Effector memory CD8-positive, alpha-beta T cell (primary cell): Measurements from ENCODE around the gene IRS1.

ENCODE experiments used
- ATAC-seq: fragments of 150-1000 bp; cut with Tn5 transposase; replicated peaks from 2 replicates; pipeline ENCODE4 v1.10.0; 2021; ENCODE audit warnings: mild to moderate bottlenecking, moderate library complexity
- DNase-seq, 3 experiments: peaks; one replicate each; pipeline ENCODE4 v3.0.0; 2021
- H3K27ac Mint-ChIP-seq, 2 donors: one replicate each; pipeline ENCODE4 v1.8.0; 2022; ENCODE audit warnings: mild to moderate bottlenecking in 2 of 2, mixed read lengths in 2 of 2, moderate library complexity in 2 of 2
- H3K27me3 Mint-ChIP-seq, 2 donors: one replicate each; pipeline ENCODE4 v1.8.0; 2022; ENCODE audit warnings: mixed read lengths in 2 of 2
- H3K36me3 Mint-ChIP-seq: one replicate; pipeline ENCODE4 v1.8.0; 2022; ENCODE audit warnings: mild to moderate bottlenecking, moderate library complexity, mixed read lengths; ENCODE audit not compliant: insufficient read depth
- H3K4me1 Mint-ChIP-seq, 2 donors: one replicate each; pipeline ENCODE4 v1.8.0; 2022; ENCODE audit warnings: low read depth in 2 of 2, mixed read lengths in 2 of 2
- H3K4me3 Mint-ChIP-seq, 2 donors: one replicate each; pipeline ENCODE4 v1.8.0; 2022; ENCODE audit warnings: mild to moderate bottlenecking in 2 of 2, mixed read lengths in 2 of 2, moderate library complexity in 2 of 2
- H3K9me3 Mint-ChIP-seq, 2 donors: one replicate each; pipeline ENCODE4 v1.8.0; 2022; ENCODE audit warnings: mixed read lengths in 2 of 2

IRS1 gene

DNA sequence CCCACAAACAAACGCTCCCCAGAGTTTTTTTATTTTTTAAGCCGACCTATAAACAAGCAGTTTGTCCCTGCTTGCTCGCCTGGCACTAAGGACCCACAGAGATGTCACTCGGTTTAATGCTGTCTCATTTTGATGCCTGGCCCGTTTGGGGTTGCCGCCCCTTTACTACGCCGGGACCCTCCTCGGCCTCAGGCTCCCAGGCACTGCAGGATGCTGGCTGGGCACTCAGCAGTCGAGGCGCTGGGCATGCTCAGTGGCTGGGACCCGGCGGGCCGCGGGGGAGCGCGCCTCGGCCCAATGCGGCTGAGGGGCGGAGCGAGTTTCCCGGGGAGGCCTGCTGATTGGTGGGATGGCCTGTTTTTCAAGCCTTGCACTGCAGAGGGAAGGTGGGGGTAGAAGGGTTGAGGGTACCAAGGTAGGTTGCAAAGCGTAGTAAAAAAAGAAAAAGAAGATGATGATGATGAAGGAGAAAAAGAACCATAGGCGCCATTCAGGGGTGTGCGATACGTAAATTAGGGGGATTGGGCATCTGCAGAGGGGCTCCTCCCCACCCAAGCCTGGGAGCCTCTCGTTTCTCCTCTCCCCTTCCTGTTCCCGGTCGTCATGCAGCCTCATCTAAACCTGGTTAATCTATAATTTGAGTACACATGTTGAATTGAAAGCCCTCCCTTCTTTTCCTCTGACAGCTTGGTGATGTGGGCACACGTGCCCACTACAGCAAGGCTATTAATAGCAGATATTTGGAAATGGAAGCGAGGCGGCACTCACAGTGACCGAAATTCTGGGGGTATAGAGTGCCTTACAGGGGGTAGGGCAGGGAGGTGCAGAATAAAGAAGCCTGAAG is 1.5 kb upstream of the IRS1 start:
- H3K9me3 Mint-ChIP-seq: no peaks in the 10 kb centered on the region
- peaks cover 27 to 30% of the 10 kb centered on the region in 2 donors for H3K27me3 Mint-ChIP-seq
- peak; percentile 33 to 40 (median 35) for DNase-seq
- peak overlapping the region; percentile 81 to 83 for H3K4me3 Mint-ChIP-seq
- peaks cover 10 to 17% of the 10 kb centered on the region in 2 donors for H3K4me1 Mint-ChIP-seq
- peak; percentile 28 for ATAC-seq
- no peak overlapping the region for H3K27ac Mint-ChIP-seq
- no peaks in the 10 kb centered on the region for H3K36me3 Mint-ChIP-seq

DNA sequence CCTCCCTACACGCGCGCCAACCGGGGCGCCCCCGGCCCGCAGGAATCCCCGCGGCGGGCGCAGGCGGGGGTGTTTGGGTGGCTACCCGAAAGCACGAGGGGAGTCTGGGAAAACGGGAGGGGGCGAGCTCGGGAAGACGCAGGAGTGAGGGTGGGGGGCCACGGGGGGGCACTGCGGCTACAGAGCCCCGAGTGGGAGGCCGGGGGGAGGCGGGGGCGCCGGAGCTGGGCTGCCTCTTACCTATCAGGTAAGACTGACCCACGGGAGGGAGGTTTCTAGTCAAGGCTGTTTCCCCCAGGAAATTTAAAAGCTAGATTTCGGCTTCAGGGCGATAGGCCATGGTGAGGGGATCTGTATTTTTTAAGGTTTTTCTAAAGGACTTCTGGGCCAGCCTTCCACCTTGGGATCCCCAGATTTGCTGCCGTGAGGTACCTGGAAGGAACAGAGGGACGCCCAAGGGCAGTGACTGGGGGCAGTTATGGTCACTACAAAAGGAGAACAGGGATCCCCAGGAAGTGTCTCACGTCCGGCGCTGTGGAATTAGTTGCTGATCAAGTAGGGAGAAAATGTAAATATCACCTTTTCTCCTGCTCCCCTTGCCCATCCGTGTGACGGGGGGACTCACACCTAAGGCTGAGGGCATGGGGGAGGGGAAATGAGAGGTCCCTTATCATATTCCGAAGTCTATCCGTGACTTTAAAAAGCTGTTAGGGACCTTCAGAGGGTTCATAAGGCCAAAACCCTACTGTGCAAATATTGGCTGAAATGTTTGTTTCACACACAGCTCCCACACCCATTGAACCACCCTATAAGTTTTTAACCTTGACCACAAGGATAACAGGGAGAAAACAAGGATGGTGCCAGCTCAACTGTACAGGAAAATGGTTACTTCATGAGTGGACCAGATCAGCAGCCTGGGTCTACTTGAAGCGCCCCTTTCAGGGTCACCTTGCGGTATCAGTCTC is 638 bp upstream of the IRS1 start:
- DNase-seq (no peak), ATAC-seq (no peak)
- peaks cover 21 to 27% of the 10 kb centered on the region in 2 donors for H3K27me3 Mint-ChIP-seq
- peaks cover 10 to 17% of the 10 kb centered on the region in 2 donors for H3K4me1 Mint-ChIP-seq
- peak overlapping the region; percentile 81 to 83 for H3K4me3 Mint-ChIP-seq
- no peaks in the 10 kb centered on the region for H3K36me3 Mint-ChIP-seq
- no peak overlapping the region for H3K27ac Mint-ChIP-seq
- H3K9me3 Mint-ChIP-seq: no peaks in the 10 kb centered on the region

DNA sequence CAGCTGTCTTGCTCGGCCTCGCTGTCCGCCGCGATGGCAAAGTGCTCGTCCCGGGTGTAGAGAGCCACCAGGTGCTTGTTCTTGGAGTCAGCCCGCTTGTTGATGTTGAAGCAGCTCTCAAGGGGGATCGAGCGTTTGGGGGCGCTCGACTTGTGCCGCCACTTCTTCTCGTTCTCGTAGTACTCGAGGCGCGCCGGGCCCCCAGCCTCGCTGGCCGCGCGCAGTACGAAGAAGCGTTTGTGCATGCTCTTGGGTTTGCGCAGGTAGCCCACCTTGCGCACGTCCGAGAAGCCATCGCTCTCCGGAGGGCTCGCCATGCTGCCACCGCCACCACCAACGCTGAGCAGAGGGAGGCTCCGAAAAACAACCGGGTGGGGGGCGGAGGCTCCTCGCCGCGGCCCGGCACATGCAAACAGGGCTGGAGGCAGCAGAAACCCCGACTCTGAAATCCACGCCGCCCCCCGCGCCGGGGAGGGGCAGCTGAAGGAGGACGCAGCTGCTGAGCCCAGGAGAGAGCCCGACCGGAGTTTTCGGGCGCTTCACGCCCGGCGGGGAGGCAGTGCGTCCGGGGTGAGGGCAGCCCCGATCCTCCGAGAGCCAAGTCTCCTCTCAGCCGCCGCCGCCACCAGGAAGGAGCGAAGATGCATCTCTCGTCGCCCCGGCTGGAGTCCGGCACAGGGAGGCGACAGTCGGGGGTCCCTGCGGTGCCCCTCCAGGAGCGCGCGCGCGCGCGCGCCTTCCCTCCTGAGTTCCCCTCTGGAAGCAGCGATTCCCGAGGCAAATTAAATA is 1.0 kb downstream of the IRS1 start:
- Mint-ChIP-seq H3K27ac (peak overlapping the region in 1 of 2 donors; percentile 79), H3K4me1 (peaks cover 10 to 17% of the 10 kb centered on the region in 2 donors), H3K36me3 (no peaks in the 10 kb centered on the region), H3K9me3 (no peaks in the 10 kb centered on the region), H3K4me3 (peak overlapping the region; percentile 81 to 83), H3K27me3 (peaks cover 11 to 17% of the 10 kb centered on the region in 2 donors)
- DNase-seq (peak; percentile 21 to 24 (median 22)), ATAC-seq (peak; percentile 31)

DNA sequence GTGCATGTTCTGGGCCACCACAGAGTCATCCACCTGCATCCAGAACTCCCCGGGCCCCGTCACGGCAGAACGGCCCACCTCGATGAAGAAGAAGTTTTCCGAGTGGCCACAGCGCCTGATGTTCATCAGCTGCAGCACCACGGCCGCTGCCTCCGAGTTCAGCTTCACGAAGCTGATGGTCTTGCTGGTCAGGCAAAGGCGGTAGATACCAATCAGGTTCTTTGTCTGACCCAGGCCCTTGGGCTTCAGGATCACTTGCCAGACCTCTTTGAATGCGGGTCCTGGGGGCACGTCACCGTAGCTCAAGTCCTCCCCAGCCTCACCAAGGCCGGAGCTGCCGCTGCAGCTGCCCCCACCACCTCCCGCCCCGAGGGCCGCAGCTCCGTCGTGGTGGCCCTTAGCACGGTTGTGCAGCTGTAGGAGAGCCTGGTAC is 1.6 kb downstream of the IRS1 start:
- H3K9me3 Mint-ChIP-seq: no peaks in the 10 kb centered on the region
- H3K36me3 Mint-ChIP-seq: no peaks in the 10 kb centered on the region
- ATAC-seq (no peak), DNase-seq (no peak)
- H3K27me3 Mint-ChIP-seq: peaks cover 5 to 12% of the 10 kb centered on the region in 2 donors
- H3K4me3 Mint-ChIP-seq: peak overlapping the region; percentile 81 to 83
- H3K27ac Mint-ChIP-seq: peak overlapping the region in 1 of 2 donors; percentile 79
- peaks cover 10 to 17% of the 10 kb centered on the region in 2 donors for H3K4me1 Mint-ChIP-seq

DNA sequence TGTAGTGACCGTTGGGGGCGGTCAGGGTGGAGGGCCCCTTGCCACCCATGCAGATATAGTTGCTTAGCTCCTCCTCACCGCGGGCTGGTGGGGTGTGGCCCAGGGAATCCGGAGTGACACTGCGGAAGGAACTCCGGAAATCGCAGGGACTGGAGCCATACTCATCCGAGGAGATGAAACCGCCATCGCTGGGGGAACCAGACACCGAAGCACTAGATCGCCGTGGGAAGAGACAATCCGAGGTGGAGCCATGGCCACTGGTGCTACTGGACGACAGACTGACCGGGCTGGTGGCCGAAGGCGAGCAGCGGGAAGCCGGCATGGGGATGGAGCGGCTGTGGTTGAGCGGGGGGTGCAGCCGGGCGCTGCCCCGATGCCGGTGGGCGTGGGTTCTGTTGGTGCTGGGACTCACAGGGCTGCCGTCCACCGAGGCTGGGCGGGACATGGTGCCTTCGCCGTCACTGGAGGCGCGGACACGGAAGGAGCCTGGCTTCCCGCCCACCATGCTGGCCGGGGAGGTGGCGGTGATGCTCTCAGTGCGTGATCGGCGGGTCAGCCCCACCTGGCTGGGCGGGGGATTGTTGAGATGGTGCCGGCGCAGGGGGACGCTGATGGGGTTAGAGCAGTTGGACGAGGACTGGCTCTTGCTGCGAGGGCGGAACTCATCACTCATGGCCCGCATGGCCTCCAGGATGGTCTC is 2.2 kb downstream of the IRS1 start:
- ATAC-seq: no peak
- H3K36me3 Mint-ChIP-seq: peaks cover under 1% of the 10 kb centered on the region
- peaks cover 0 to 8% of the 10 kb centered on the region in 2 donors for H3K27me3 Mint-ChIP-seq
- H3K4me1 Mint-ChIP-seq: peaks cover 11 to 17% of the 10 kb centered on the region in 2 donors
- no peak overlapping the region for H3K27ac Mint-ChIP-seq
- DNase-seq: no peak
- no peaks in the 10 kb centered on the region for H3K9me3 Mint-ChIP-seq
- H3K4me3 Mint-ChIP-seq: peak overlapping the region; percentile 81 to 83

DNA sequence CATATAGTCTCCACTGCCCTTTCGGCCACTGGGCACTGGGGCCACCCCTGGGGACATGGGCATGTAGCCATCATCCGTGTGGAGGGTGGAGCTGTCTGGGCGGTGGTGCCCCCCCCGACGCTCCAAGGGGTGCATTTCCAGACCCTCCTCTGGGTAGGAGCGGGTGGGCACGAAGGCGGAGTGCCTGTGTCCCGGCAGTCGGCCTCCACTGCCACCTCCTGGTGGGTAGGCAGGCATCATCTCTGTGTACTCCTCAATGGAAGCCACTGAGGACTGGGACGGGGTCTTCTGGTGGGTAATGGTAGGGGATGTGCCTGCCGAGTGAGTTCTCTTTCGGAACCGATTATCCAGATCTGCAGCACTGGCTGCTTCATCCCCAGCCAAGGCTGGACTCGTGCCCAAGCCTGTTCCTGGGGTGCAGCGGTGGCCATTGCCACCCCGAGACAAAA is 2.8 kb downstream of the IRS1 start:
- DNase-seq: no peak
- H3K27me3 Mint-ChIP-seq: peaks cover 0 to 8% of the 10 kb centered on the region in 2 donors
- no peak overlapping the region for H3K27ac Mint-ChIP-seq
- H3K9me3 Mint-ChIP-seq: no peaks in the 10 kb centered on the region
- H3K36me3 Mint-ChIP-seq: peaks cover 6% of the 10 kb centered on the region
- H3K4me1 Mint-ChIP-seq: peaks cover 17 to 22% of the 10 kb centered on the region in 2 donors
- ATAC-seq: no peak
- H3K4me3 Mint-ChIP-seq: peak overlapping the region; percentile 81 to 83

DNA sequence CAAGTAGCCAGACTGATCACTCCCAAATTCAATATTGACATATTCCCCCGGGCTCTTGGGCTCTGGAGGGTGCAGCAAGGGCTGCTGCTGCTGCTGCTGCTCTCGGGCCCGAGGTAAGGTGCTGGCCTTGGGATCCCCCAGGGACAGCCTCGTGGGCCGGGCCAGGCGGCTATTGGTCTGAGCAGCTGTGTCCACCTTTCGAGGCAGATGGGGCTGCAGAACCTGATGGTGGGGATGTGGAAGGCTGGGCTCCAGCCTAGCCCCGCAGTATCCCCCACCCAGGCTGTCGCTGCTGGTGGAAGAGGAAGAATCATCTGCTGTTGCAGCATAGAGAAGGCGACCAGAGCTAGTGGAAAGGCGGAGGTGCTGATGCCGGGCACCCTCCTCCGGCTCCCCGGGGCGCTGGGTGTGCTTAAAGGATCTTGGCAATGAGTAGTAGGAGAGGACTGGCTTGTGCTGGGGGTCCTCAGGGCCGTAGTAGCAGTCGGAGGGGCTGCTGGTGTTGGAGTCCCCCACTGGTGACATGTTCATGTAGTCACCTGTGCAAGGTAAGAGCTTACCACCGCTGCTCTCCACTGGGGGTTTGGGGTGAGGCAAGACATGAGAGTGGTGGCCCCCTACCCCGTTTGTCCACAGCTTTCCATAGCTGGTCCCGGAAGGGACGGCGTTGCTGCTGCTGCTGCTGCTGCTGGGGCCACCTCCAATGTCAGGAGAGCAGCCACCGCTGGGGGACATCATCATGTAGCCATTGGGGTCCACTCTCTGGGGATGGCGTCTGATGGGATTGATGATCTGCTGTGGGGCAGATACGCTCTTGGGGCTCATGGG is 3.4 kb downstream of the IRS1 start:
- ATAC-seq (no peak), DNase-seq (no peak)
- no peak overlapping the region for H3K27ac Mint-ChIP-seq
- peaks cover 0 to 4% of the 10 kb centered on the region in 2 donors for H3K27me3 Mint-ChIP-seq
- H3K4me3 Mint-ChIP-seq: peak overlapping the region in 1 of 2 donors; percentile 83
- no peaks in the 10 kb centered on the region for H3K9me3 Mint-ChIP-seq
- peaks cover 8% of the 10 kb centered on the region for H3K36me3 Mint-ChIP-seq
- peaks cover 13 to 18% of the 10 kb centered on the region in 2 donors for H3K4me1 Mint-ChIP-seq

DNA sequence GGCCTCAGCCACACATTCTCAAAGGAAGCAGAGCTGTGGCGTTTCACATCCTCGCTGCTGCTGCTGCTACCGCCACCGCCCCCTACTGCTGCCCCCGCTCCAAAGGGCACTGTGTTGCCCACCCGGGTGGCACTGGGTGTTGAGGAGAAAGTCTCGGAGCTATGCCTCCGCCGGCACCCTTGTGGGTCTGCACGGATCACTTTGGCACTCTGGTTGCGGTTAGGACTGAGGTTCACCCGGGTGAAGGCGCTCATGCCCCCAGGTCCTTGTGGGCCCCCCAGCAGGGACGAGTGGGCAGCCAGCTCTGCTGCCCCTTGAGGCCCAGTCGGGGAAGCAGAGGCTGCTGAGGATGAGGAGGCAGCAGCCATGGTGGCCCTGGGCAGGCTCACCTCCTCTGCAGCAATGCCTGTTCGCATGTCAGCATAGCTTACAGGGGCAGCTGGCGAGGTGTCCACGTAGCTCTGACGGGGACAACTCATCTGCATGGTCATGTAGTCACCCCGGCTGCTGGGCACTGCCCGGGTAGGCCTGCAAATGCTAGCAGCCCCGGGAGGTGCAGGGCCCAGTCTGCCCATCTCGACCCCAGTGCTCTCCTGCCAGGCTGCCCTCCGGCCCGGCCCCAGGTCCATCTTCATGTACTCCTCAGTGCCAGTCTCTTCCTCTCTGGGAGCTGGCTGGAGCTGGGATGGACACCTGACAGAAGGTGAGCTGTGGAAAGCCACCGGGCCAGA is 4.2 kb downstream of the IRS1 start:
- Mint-ChIP-seq H3K4me1 (peaks cover 11 to 14% of the 10 kb centered on the region in 2 donors), H3K36me3 (peaks cover 11% of the 10 kb centered on the region), H3K27me3 (no peaks in the 10 kb centered on the region), H3K9me3 (no peaks in the 10 kb centered on the region), H3K4me3 (no peak overlapping the region), H3K27ac (no peak overlapping the region)
- DNase-seq (no peak), ATAC-seq (no peak)

DNA sequence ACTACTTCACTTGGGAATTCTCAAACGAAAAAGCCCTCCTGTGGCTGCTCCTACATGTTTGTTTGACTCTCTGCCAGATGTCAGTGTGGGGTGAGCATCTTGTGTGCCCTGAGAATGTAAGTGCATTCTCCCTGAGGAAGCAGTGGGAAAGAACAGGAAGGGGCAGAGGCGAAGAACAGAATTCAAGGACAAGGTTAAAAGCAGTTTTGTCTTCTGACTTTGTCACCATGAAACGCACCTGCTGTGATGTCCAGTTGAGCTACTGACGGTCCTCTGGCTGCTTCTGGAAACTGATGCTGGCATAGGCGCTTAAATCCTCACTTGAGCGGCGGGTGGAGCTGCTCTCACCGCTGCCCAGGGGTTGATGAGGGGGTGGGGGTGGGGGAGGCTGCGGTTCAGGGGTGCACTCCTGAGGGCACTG is 4.9 kb downstream of the IRS1 start:
- ATAC-seq (no peak), DNase-seq (no peak)
- Mint-ChIP-seq H3K9me3 (no peaks in the 10 kb centered on the region), H3K27me3 (no peaks in the 10 kb centered on the region), H3K27ac (peak overlapping the region in 1 of 2 donors; percentile 49), H3K4me1 (peaks cover 11% of the 10 kb centered on the region in 2 donors), H3K4me3 (no peak overlapping the region), H3K36me3 (peaks cover 11% of the 10 kb centered on the region)

DNA sequence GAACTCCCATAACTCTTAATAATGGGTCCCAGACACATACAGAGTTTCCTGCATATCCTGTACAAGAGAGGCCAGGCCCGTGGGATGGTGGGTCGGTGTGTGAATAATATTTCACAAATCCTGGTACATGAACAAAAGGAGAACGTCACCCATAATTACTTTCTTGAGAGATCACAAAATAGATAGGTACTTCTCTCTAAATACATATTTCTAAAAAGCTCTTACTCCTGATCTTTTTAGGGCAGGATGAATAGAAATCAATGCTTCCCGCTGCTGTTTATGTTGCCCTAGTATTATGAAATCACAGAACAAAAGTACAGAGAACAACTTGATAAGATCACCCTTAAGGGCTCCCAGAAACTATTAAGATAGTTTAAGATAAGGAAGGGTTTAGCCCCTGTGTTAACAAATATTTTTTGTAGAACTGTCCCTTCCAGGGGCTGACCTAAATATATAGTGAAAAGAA is 5.4 kb downstream of the IRS1 start:
- Mint-ChIP-seq H3K4me3 (no peak overlapping the region), H3K9me3 (no peaks in the 10 kb centered on the region), H3K27ac (peak overlapping the region in 1 of 2 donors; percentile 49), H3K27me3 (no peaks in the 10 kb centered on the region), H3K4me1 (peaks cover 11% of the 10 kb centered on the region in 2 donors), H3K36me3 (peaks cover 11% of the 10 kb centered on the region)
- ATAC-seq: no peak
- no peak for DNase-seq

DNA sequence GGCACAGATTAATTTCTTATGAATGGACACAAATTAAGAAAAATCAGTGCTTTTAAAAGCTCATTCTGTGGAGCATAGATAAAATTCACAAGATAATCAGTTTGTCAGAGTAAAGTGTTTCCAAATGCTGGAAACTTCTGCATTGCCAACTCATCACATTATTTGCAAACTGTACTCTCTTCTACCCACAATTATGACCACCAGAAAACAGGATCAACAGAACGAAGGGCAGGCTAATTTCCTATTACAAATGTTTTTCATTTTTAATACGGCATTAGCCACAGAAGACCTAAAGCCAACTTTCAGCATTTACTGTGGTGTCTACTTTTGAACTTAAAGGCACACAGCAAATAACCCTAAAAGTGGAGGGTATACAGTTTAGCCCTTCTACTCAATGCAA is 6.0 kb downstream of the IRS1 start:
- Mint-ChIP-seq H3K27me3 (no peaks in the 10 kb centered on the region), H3K4me3 (no peak overlapping the region), H3K36me3 (peaks cover 11% of the 10 kb centered on the region), H3K4me1 (peaks cover 11% of the 10 kb centered on the region in 2 donors), H3K9me3 (no peaks in the 10 kb centered on the region), H3K27ac (peak overlapping the region in 1 of 2 donors; percentile 49)
- DNase-seq (no peak), ATAC-seq (no peak)
